Tibial nerve (tissue), 3 donors: Measurements from ENCODE around the gene KLHL40.

Experiments
- CTCF ChIP-seq, 5 experiments: fragments of 200-600 bp in 3 of 5; fragments of 450-650 bp in 2 of 5; sonication (generic) in 3 of 5; IDR thresholded peaks; one replicate each; pipeline ENCODE4 v1.5.1; 2016 to 2019; ENCODE audit warnings: antibody characterized with exemption in 5 of 5, mild to moderate bottlenecking in 3 of 5, moderate library complexity in 2 of 5
- POLR2A ChIP-seq, 2 donors: fragments of 450-650 bp; IDR thresholded peaks; one replicate each; pipeline ENCODE4 v1.6.1; 2017; ENCODE audit warnings: antibody characterized with exemption in 2 of 2, mild to moderate bottlenecking in 2 of 2, moderate library complexity in 2 of 2

- TF ChIP-seq POLR2A (IDR thresholded peaks at IDR 0.05) (no peak), CTCF (IDR thresholded peaks at IDR 0.05) (no peak)
Observed at GRCh38 chr3:42686832-42687650, 1.7 kb downstream of the KLHL40 start.
